Neural cell (in vitro differentiated cells): ENCODE results near the gene NTHL1.

Source experiments
- EP300 ChIP-seq: fragments of 450-650 bp; conservative IDR thresholded peaks from 2 replicates; pipeline ENCODE4 v1.6.1; 2014; ENCODE audit warnings: antibody characterized with exemption, mild to moderate bottlenecking, moderate library complexity; ENCODE audit not compliant: poor library complexity, severe bottlenecking
- EZH2 ChIP-seq: fragments of 200-600, 300-800 bp; shearing (Covaris generic), sonication (generic); IDR thresholded peaks from 2 replicates; pipeline ENCODE4 v1.6.1; 2014; ENCODE audit warnings: antibody characterized with exemption, low read length, borderline replicate concordance, mild to moderate bottlenecking; ENCODE audit not compliant: insufficient read depth, poor library complexity, severe bottlenecking
- POLR2AphosphoS5 ChIP-seq: IDR thresholded peaks from 2 replicates; pipeline ENCODE4 v1.6.1; 2012
- RAD21 ChIP-seq: fragments of 450-650 bp; conservative IDR thresholded peaks from 2 replicates; pipeline ENCODE4 v1.6.1; 2014; ENCODE audit warnings: antibody characterized with exemption, mild to moderate bottlenecking, moderate library complexity
- REST ChIP-seq: IDR thresholded peaks from 2 replicates; pipeline ENCODE4 v1.6.1; 2012; ENCODE audit warnings: borderline replicate concordance
- SMC3 ChIP-seq: fragments of 450-650 bp; conservative IDR thresholded peaks from 2 replicates; pipeline ENCODE4 v1.6.1; 2014; ENCODE audit warnings: antibody characterized with exemption, mild to moderate bottlenecking, moderate library complexity; ENCODE audit not compliant: poor library complexity
- TAF1 ChIP-seq: IDR thresholded peaks from 2 replicates; pipeline ENCODE4 v1.6.1; 2012; ENCODE audit warnings: low read depth
- TF ChIP-seq, protein P1 (sequence below): fragments of 450-650 bp; IDR thresholded peaks from 2 replicates; pipeline ENCODE4 v1.5.1; 2014; ENCODE audit warnings: antibody characterized with exemption, mild to moderate bottlenecking, moderate library complexity; ENCODE audit not compliant: poor library complexity, severe bottlenecking

- no peak for TF ChIP-seq RAD21
- TF ChIP-seq, protein P1, sequence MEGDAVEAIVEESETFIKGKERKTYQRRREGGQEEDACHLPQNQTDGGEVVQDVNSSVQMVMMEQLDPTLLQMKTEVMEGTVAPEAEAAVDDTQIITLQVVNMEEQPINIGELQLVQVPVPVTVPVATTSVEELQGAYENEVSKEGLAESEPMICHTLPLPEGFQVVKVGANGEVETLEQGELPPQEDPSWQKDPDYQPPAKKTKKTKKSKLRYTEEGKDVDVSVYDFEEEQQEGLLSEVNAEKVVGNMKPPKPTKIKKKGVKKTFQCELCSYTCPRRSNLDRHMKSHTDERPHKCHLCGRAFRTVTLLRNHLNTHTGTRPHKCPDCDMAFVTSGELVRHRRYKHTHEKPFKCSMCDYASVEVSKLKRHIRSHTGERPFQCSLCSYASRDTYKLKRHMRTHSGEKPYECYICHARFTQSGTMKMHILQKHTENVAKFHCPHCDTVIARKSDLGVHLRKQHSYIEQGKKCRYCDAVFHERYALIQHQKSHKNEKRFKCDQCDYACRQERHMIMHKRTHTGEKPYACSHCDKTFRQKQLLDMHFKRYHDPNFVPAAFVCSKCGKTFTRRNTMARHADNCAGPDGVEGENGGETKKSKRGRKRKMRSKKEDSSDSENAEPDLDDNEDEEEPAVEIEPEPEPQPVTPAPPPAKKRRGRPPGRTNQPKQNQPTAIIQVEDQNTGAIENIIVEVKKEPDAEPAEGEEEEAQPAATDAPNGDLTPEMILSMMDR, result no peak
- TF ChIP-seq POLR2AphosphoS5, result no peak
- TF ChIP-seq EZH2, result no peak
- TF ChIP-seq EP300, result no peak
- no peak for TF ChIP-seq TAF1
- TF ChIP-seq REST, result no peak
- no peak for TF ChIP-seq SMC3
Measured at GRCh38 chr16:2061526-2061925, 13.9 kb upstream of the NTHL1 start.
